Fibroblast of lung (primary cell): ENCODE data around the gene FRK. TPM values are rescaled to one million over a fixed set of nuclear protein-coding genes. Genes with fewer than 3 reads are reported as not detected.

ENCODE experiments used
- DNase-seq, 2 donors: peaks; one replicate each; pipeline versions ENCODE4 v3.0.0 to v3.0.0-alpha.2; 2010; ENCODE audit warnings: low read depth in 2 of 2
- H2AFZ ChIP-seq: 2 replicates; pipeline ENCODE4 v1.5.1; 2012; ENCODE audit warnings: low read length, control low read depth, inconsistent platforms
- H3K27ac ChIP-seq: 2 replicates; pipeline ENCODE4 v1.5.1; 2011; ENCODE audit warnings: low read length, control low read depth; ENCODE audit not compliant: insufficient read depth
- H3K27me3 ChIP-seq: 2 replicates; pipeline ENCODE4 v1.5.1; 2011; ENCODE audit warnings: mild to moderate bottlenecking, low read length; ENCODE audit not compliant: control insufficient read depth, insufficient read depth
- H3K36me3 ChIP-seq: 2 replicates; pipeline ENCODE4 v1.5.1; 2011; ENCODE audit warnings: low read length; ENCODE audit not compliant: control insufficient read depth, insufficient read depth
- H3K4me1 ChIP-seq: 2 replicates; pipeline ENCODE4 v1.5.1; 2011; ENCODE audit warnings: low read length; ENCODE audit not compliant: control insufficient read depth, insufficient read depth; ENCODE audit errors: extremely low read depth
- H3K4me2 ChIP-seq: 2 replicates; pipeline ENCODE4 v1.5.1; 2011; ENCODE audit warnings: low read length, control low read depth; ENCODE audit not compliant: insufficient read depth; ENCODE audit errors: extremely low read depth
- H3K4me3 ChIP-seq, 4 experiments: fragments of 200-600 bp in 1 of 4; sonication (generic) in 1 of 4; replicated peaks in 1 of 4; 2 replicates each; pipeline ENCODE4 v1.5.1; 2011 to 2016; ENCODE audit warnings: low read length in 4 of 4, low read depth in 3 of 4, mild to moderate bottlenecking in 3 of 4, control low read depth in 2 of 4, inconsistent platforms in 1 of 4, mixed read lengths in 1 of 4; ENCODE audit not compliant: insufficient read depth in 1 of 4; ENCODE audit errors: control extremely low read depth in 1 of 4
- H3K79me2 ChIP-seq: 2 replicates; pipeline ENCODE4 v1.5.1; 2012; ENCODE audit warnings: mild to moderate bottlenecking, low read length, inconsistent platforms; ENCODE audit not compliant: control insufficient read depth, insufficient read depth
- H3K9ac ChIP-seq: 2 replicates; pipeline ENCODE4 v1.5.1; 2011; ENCODE audit warnings: mild to moderate bottlenecking, low read length, control low read depth; ENCODE audit not compliant: insufficient read depth
- H3K9me3 ChIP-seq: 2 replicates; pipeline ENCODE4 v1.5.1; 2012; ENCODE audit warnings: low read depth, low read length; ENCODE audit not compliant: control insufficient read depth, insufficient read depth
- H4K20me1 ChIP-seq: 2 replicates; pipeline ENCODE4 v1.5.1; 2011; ENCODE audit warnings: low read length; ENCODE audit not compliant: control insufficient read depth, insufficient read depth; ENCODE audit errors: extremely low read depth
- EZH2 ChIP-seq: IDR thresholded peaks from 2 replicates; pipeline ENCODE4 v1.5.1; 2012; ENCODE audit warnings: low read length, control low read depth, mild to moderate bottlenecking; ENCODE audit errors: missing control alignments
- polyA plus RNA-seq, 2 donors: library from polyadenylated mRNA; depleted of rRNA in 1 of 2; stranded (reverse) in 1 of 2; unstranded in 1 of 2; fragments of >200 nt; gene quantifications; 2 replicates each; pipeline ENCODE4 v1.2.1, GENCODE V29; 2011 to 2012; ENCODE audit warnings: missing spikeins in 1 of 2
- total RNA-seq: library from RNA; depleted of rRNA; stranded (reverse); fragments of >200 nt; gene quantifications from 2 replicates; pipeline ENCODE4 v1.2.1, GENCODE V29; 2014
- TF ChIP-seq, protein P1 (sequence below), 2 donors: IDR thresholded peaks in 1 of 2; conservative IDR thresholded peaks in 1 of 2; 1 replicate in 1 of 2; 2 replicates in 1 of 2; pipeline ENCODE4 v1.5.1; 2011 to 2012; ENCODE audit warnings: low read length in 2 of 2, control low read depth in 1 of 2, inconsistent platforms in 1 of 2, low read depth in 1 of 2, mild to moderate bottlenecking in 1 of 2

The FRK gene
- total and polyA plus RNA-seq, 2 donors (not counting 1 experiment from before 2014, with no cell fraction given): 0.18 to 0.33 TPM

DNA sequence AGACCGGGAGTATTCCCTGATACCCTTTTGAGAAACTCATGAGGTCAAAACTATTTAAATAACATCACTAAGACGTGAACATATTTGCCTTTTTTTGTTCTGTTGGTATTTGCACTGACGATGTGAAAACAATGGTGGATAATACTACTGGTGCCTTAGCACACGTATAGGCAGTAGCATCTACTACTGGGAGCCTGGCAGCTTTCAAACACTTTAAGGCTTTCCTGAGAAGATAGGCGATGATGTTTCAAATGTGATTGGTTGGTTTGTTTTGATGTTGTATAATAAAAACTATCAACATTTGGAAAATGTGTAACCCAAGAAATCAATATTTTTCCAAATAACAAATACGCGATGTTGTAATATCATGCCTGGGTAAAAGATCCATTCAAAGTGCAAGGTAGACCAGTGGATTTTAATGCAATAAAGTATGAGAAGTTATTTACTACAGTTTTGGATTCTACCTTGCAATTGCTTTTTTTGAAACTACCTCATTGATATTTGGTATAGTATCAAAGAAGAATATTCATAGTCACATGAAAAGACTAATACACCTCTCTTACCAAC lies 166.2 kb downstream of the FRK start:
- Histone ChIP-seq H3K27me3 (no peaks in the 10 kb centered on the region), H3K4me2 (no peak overlapping the region), H3K79me2 (no peaks in the 10 kb centered on the region), H2AFZ (no peak overlapping the region), H3K27ac (no peak overlapping the region), H3K9ac (no peak overlapping the region), H4K20me1 (no peaks in the 10 kb centered on the region), H3K36me3 (no peaks in the 10 kb centered on the region), H3K4me3 (no peak overlapping the region), H3K9me3 (no peaks in the 10 kb centered on the region), H3K4me1 (no peaks in the 10 kb centered on the region)
- no peak for DNase-seq
- no peak for TF ChIP-seq EZH2
- TF ChIP-seq, protein P1, sequence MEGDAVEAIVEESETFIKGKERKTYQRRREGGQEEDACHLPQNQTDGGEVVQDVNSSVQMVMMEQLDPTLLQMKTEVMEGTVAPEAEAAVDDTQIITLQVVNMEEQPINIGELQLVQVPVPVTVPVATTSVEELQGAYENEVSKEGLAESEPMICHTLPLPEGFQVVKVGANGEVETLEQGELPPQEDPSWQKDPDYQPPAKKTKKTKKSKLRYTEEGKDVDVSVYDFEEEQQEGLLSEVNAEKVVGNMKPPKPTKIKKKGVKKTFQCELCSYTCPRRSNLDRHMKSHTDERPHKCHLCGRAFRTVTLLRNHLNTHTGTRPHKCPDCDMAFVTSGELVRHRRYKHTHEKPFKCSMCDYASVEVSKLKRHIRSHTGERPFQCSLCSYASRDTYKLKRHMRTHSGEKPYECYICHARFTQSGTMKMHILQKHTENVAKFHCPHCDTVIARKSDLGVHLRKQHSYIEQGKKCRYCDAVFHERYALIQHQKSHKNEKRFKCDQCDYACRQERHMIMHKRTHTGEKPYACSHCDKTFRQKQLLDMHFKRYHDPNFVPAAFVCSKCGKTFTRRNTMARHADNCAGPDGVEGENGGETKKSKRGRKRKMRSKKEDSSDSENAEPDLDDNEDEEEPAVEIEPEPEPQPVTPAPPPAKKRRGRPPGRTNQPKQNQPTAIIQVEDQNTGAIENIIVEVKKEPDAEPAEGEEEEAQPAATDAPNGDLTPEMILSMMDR (conservative IDR thresholded peaks at IDR 0.05 in 1 of 2, IDR thresholded peaks at IDR 0.05 in 1 of 2; ENCODE audit: low read depth in 1 of 2, low read length in 2 of 2): no peak

DNA sequence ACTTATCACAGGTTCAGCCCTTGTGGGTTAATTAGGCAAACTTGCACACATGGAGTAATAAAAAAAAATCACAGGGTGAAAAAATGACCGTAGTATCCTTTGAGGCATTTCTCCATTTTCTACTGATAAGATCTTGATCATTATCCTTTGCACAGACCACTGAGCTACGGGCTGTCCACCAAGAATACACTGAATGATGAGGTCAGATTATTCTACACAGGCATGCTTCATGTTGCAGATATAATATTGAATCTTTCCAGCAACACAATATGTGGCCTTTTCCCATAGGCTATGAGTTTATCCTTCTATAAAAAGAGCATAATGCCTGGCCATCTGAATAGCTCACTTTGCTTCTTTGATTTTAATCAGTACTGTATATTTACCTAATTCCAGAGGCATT lies 168.9 kb downstream of the FRK start:
- no peak overlapping the region for H3K27ac ChIP-seq
- TF ChIP-seq, protein P1 (conservative IDR thresholded peaks at IDR 0.05 in 1 of 2, IDR thresholded peaks at IDR 0.05 in 1 of 2; ENCODE audit: low read depth in 1 of 2, low read length in 2 of 2): no peak
- no peak for TF ChIP-seq EZH2
- H3K4me2 ChIP-seq: no peak overlapping the region
- no peaks in the 10 kb centered on the region for H3K9me3 ChIP-seq
- H3K79me2 ChIP-seq: no peaks in the 10 kb centered on the region
- H2AFZ ChIP-seq: no peak overlapping the region
- no peaks in the 10 kb centered on the region for H3K36me3 ChIP-seq
- no peak for DNase-seq
- H3K4me1 ChIP-seq: no peaks in the 10 kb centered on the region
- no peaks in the 10 kb centered on the region for H4K20me1 ChIP-seq
- no peak overlapping the region for H3K9ac ChIP-seq
- H3K4me3 ChIP-seq: no peak overlapping the region
- no peaks in the 10 kb centered on the region for H3K27me3 ChIP-seq

DNA sequence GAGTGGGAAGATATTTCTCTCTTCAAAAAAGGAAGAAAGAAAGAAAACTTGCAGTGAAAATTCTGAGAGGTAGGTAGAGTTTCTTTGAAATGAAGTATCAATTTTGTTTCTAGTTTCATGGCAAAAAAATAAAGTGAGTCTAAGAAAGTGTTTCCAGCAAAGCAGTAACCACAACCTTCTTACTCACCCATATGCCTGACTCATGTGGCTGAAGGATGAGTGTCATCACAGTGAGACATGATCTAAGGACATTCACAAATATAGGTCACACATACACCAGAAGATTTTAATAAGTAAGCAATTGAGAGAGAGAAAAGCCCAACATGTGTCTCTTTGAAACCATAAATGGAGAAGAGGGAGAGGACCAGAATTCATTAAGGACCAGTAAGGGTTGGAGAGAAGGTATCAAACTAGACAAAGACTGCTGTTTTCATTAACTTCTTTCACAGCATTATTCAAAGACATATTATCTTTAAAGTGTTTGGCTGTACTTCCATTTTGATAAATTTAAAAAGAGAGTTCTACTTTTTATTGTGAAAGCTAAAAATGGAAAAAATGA lies 169.5 kb downstream of the FRK start:
- H3K36me3 ChIP-seq: no peaks in the 10 kb centered on the region
- H3K4me2 ChIP-seq: no peak overlapping the region
- no peaks in the 10 kb centered on the region for H3K9me3 ChIP-seq
- no peaks in the 10 kb centered on the region for H4K20me1 ChIP-seq
- H2AFZ ChIP-seq: no peak overlapping the region
- H3K4me3 ChIP-seq: no peak overlapping the region
- no peak for TF ChIP-seq EZH2
- no peak overlapping the region for H3K9ac ChIP-seq
- no peaks in the 10 kb centered on the region for H3K27me3 ChIP-seq
- no peak overlapping the region for H3K27ac ChIP-seq
- no peaks in the 10 kb centered on the region for H3K4me1 ChIP-seq
- peak; percentile 51 to 76 for DNase-seq
- no peaks in the 10 kb centered on the region for H3K79me2 ChIP-seq
